Measurements from ENCODE around the gene FKBP7.
"Not testable (repeated sequence)": the region's sequence is repeated elsewhere in the genome, so short reads cannot be mapped to it uniquely, and the experiment has no call there.

FKBP7 gene

GRCh38 chr2:178478130-178478438 is 316 bp downstream of the FKBP7 start:
- peaks cover 41% of the 10 kb centered on the region for H3K4me1 Mint-ChIP-seq (ENCODE audit: low read depth)
- H3K27me3 Mint-ChIP-seq (ENCODE audit: low read depth): no peaks in the 10 kb centered on the region
- peaks cover 5% of the 10 kb centered on the region for H3K36me3 Mint-ChIP-seq (ENCODE audit: low read depth)
- H3K9me3 Mint-ChIP-seq: no peaks in the 10 kb centered on the region
- H3K27ac Mint-ChIP-seq: peak overlapping the region; percentile 99
- peak overlapping the region; percentile 97 for H3K4me3 Mint-ChIP-seq

GRCh38 chr2:178477443-178478129 is 814 bp downstream of the FKBP7 start:
- H3K36me3 Mint-ChIP-seq (ENCODE audit: low read depth): peaks cover 5% of the 10 kb centered on the region
- no peaks in the 10 kb centered on the region for H3K27me3 Mint-ChIP-seq (ENCODE audit: low read depth)
- no peaks in the 10 kb centered on the region for H3K9me3 Mint-ChIP-seq
- H3K4me1 Mint-ChIP-seq (ENCODE audit: low read depth): peaks cover 36% of the 10 kb centered on the region
- peak overlapping the region; percentile 42 for H3K4me3 Mint-ChIP-seq
- peak overlapping the region; percentile 99 for H3K27ac Mint-ChIP-seq

DNA sequence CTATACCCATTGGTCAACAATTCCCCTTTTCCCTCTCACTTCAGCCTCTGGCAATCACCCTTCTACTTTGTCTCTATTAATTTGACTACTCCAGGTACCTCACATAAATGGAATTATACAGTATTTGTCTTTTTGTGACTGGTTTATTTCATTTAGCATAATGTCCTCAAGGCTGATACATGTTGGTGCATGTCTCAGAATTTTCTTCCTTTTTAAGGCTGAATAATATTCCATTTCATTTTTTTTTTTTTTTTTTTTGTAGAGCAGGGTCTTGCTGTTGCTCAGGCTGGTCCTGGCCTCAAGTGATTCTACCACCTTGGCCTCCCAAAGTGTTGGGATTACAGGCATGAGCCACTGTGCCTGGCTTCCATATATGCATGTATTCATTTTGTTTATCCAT is 1.9 kb downstream of the FKBP7 start:
- peaks cover 26% of the 10 kb centered on the region for H3K4me1 Mint-ChIP-seq (ENCODE audit: low read depth)
- H3K27me3 Mint-ChIP-seq (ENCODE audit: low read depth): no peaks in the 10 kb centered on the region
- H3K36me3 Mint-ChIP-seq (ENCODE audit: low read depth): peaks cover 5% of the 10 kb centered on the region

DNA sequence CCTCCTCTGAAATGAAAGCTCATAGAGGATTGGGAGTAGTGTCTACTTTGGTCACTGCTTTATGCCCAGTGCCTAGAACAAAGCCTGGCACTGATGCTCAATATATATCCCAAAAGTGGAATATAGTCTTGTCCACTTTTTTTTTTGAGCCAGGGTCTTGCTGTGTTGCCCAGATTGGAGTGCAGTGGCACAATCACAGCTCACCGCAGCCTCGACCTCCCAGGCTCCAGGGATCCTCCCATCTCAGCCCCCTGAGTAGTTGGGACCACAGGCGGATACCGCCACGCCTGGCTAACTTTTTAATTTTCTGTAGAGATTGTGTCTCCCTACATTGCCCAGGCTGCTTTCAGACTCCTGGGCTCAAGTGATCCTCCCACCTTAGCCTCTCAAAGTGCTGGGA is 3.8 kb downstream of the FKBP7 start:
- Mint-ChIP-seq H3K27ac (no peak overlapping the region), H3K4me3 (no peak overlapping the region), H3K36me3 (ENCODE audit: low read depth) (peaks cover 5% of the 10 kb centered on the region), H3K27me3 (ENCODE audit: low read depth) (no peaks in the 10 kb centered on the region), H3K4me1 (ENCODE audit: low read depth) (peaks cover 16% of the 10 kb centered on the region), H3K9me3 (no peaks in the 10 kb centered on the region)

More for the DNA sequence above, 1.9 kb downstream of the FKBP7 start:
- H3K27ac Mint-ChIP-seq: no peak overlapping the region
- H3K4me3 Mint-ChIP-seq: no peak overlapping the region
- no peaks in the 10 kb centered on the region for H3K9me3 Mint-ChIP-seq

GRCh38 chr2:178473931-178474330 is 4.5 kb downstream of the FKBP7 start:
- Mint-ChIP-seq H3K4me3 (no peak overlapping the region), H3K9me3 (no peaks in the 10 kb centered on the region)

DNA sequence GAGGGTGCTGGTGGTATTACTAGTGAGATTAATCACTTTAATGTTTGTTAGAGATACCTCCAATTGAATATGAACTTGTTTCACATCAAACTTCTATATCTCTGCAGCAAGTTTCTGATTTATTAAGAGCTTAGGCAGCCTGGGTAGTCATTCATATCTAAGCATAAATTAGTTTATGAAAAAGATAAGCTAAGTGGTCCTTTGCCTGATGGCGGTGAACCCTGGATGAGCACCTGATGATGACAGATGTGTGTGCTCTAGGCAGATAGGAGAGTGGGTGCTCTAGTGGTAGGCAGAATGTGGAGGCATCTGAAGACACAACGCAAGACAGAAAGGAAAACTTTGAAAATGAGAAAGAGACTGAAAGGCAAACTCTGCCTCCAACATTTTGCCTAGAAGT is 5.0 kb downstream of the FKBP7 start:
- peaks cover 2% of the 10 kb centered on the region for H3K36me3 Mint-ChIP-seq (ENCODE audit: low read depth)
- no peak overlapping the region for H3K4me3 Mint-ChIP-seq
- no peaks in the 10 kb centered on the region for H3K9me3 Mint-ChIP-seq
- no peak overlapping the region for H3K27ac Mint-ChIP-seq
- no peaks in the 10 kb centered on the region for H3K27me3 Mint-ChIP-seq (ENCODE audit: low read depth)
- peaks cover 6% of the 10 kb centered on the region for H3K4me1 Mint-ChIP-seq (ENCODE audit: low read depth)

More at GRCh38 chr2:178473931-178474330, 4.5 kb downstream of the FKBP7 start:
- no peaks in the 10 kb centered on the region for H3K27me3 Mint-ChIP-seq (ENCODE audit: low read depth)
- peaks cover 11% of the 10 kb centered on the region for H3K4me1 Mint-ChIP-seq (ENCODE audit: low read depth)
- H3K27ac Mint-ChIP-seq: no peak overlapping the region
- H3K36me3 Mint-ChIP-seq (ENCODE audit: low read depth): peaks cover 5% of the 10 kb centered on the region

DNA sequence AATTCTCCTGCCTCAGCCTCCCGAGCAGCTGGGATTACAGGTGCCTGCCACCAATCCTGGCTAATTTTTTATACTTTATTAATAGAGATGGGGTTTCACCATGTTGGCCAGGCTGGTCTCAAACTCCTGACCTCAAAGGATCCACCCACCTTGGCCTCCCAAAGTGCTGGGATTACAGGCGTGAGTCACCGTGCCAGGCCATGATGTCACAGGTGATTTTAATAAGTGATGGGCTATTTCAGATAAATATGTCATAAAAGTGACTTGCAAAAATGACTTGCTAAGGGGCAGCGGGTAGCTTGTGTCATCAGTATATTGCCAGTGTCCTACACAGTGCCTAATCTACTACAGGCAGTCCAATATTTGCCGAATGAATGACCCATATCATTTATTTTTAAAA is 7.1 kb downstream of the FKBP7 start:
- H3K36me3 Mint-ChIP-seq (ENCODE audit: low read depth); H3K27me3 Mint-ChIP-seq (ENCODE audit: low read depth); H3K4me3 Mint-ChIP-seq; H3K4me1 Mint-ChIP-seq (ENCODE audit: low read depth); H3K9me3 Mint-ChIP-seq; H3K27ac Mint-ChIP-seq: not testable (repeated sequence)

GRCh38 chr2:178469219-178469849 is 9.1 kb downstream of the FKBP7 start:
- no peaks in the 10 kb centered on the region for H3K9me3 Mint-ChIP-seq
- no peaks in the 10 kb centered on the region for H3K36me3 Mint-ChIP-seq (ENCODE audit: low read depth)

GRCh38 chr2:178457390-178457886 is 21.0 kb downstream of the FKBP7 start:
- peaks cover 1% of the 10 kb centered on the region for H3K36me3 Mint-ChIP-seq (ENCODE audit: low read depth)
- H3K27ac Mint-ChIP-seq: no peak overlapping the region
- no peaks in the 10 kb centered on the region for H3K9me3 Mint-ChIP-seq
- peaks cover 11% of the 10 kb centered on the region for H3K27me3 Mint-ChIP-seq (ENCODE audit: low read depth)
- peaks cover under 1% of the 10 kb centered on the region for H3K4me1 Mint-ChIP-seq (ENCODE audit: low read depth)
- H3K4me3 Mint-ChIP-seq: no peak overlapping the region

More at GRCh38 chr2:178469219-178469849, 9.1 kb downstream of the FKBP7 start:
- Mint-ChIP-seq H3K4me3 (no peak overlapping the region), H3K27ac (no peak overlapping the region), H3K27me3 (ENCODE audit: low read depth) (no peaks in the 10 kb centered on the region), H3K4me1 (ENCODE audit: low read depth) (peaks cover 3% of the 10 kb centered on the region)

DNA sequence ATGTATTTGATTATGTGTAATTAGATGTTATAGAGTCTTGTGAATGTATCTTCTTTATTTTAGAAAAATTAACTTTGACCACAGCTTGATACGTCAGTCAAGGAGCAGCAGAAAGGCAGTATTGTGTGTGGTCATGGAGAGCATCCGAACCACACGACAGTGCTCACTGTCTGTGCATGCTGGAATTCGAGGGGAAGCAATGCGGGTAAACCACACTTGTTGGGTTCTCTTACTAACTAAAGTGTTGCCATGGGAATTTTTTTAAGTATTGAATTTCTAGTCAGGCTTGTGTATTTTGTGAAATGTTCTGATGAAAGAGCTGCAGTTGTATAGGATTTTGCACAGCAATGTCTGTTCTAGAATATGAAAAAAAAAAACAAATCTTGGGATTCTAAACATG is 22.5 kb downstream of the FKBP7 start:
- peaks cover 4% of the 10 kb centered on the region for H3K4me1 Mint-ChIP-seq (ENCODE audit: low read depth)
- peaks cover 1% of the 10 kb centered on the region for H3K36me3 Mint-ChIP-seq (ENCODE audit: low read depth)

GRCh38 chr2:178452870-178453269 is 25.5 kb downstream of the FKBP7 start:
- Mint-ChIP-seq H3K4me3 (no peak overlapping the region), H3K27me3 (ENCODE audit: low read depth) (peaks cover 14% of the 10 kb centered on the region), H3K4me1 (ENCODE audit: low read depth) (peaks cover 22% of the 10 kb centered on the region), H3K9me3 (no peaks in the 10 kb centered on the region), H3K27ac (no peak overlapping the region), H3K36me3 (ENCODE audit: low read depth) (peaks cover 6% of the 10 kb centered on the region)

More for the DNA sequence above, 22.5 kb downstream of the FKBP7 start:
- Mint-ChIP-seq H3K27ac (no peak overlapping the region), H3K9me3 (no peaks in the 10 kb centered on the region), H3K27me3 (ENCODE audit: low read depth) (peaks cover 14% of the 10 kb centered on the region), H3K4me3 (no peak overlapping the region)

GRCh38 chr2:178452334-178452733 is 26.1 kb downstream of the FKBP7 start:
- Mint-ChIP-seq H3K4me1 (ENCODE audit: low read depth) (peaks cover 22% of the 10 kb centered on the region), H3K36me3 (ENCODE audit: low read depth) (peaks cover 7% of the 10 kb centered on the region), H3K27me3 (ENCODE audit: low read depth) (peaks cover 14% of the 10 kb centered on the region), H3K9me3 (no peaks in the 10 kb centered on the region), H3K4me3 (peak overlapping the region; percentile 57), H3K27ac (no peak overlapping the region)

GRCh38 chr2:178450774-178451525 is 27.4 kb downstream of the FKBP7 start, which contains the start of the genes PJVK and PRKRA:
TSS of gene PJVK (plus strand) at chr2:178451378. CDS start at chr2:178453410, 2,032 bp downstream.
TSS of gene PRKRA (minus strand) at chr2:178451175. CDS start at chr2:178451030, 145 bp downstream.
- peak within 1 kb of the TSS; percentile 87 for H3K4me3 Mint-ChIP-seq
- H3K9me3 Mint-ChIP-seq: no peaks in the 10 kb centered on the region
- peaks cover 14% of the 10 kb centered on the region for H3K36me3 Mint-ChIP-seq (ENCODE audit: low read depth)
- peak within 1 kb of the TSS; percentile 90 for H3K27ac Mint-ChIP-seq
- peaks cover 22% of the 10 kb centered on the region for H3K4me1 Mint-ChIP-seq (ENCODE audit: low read depth)
- H3K27me3 Mint-ChIP-seq (ENCODE audit: low read depth): peaks cover 13% of the 10 kb centered on the region

GRCh38 chr2:178450524-178450773 is 28.0 kb downstream of the FKBP7 start:
- H3K9me3 Mint-ChIP-seq: no peaks in the 10 kb centered on the region
- H3K4me3 Mint-ChIP-seq: peak overlapping the region; percentile 86
- peaks cover 22% of the 10 kb centered on the region for H3K4me1 Mint-ChIP-seq (ENCODE audit: low read depth)
- H3K36me3 Mint-ChIP-seq (ENCODE audit: low read depth): peaks cover 14% of the 10 kb centered on the region
- peak overlapping the region; percentile 89 for H3K27ac Mint-ChIP-seq
- H3K27me3 Mint-ChIP-seq (ENCODE audit: low read depth): peaks cover 11% of the 10 kb centered on the region
